ENCODE measurements around the gene UNC13D.
"Not testable (repeated sequence)": the region's sequence is repeated elsewhere in the genome, so short reads cannot be mapped to it uniquely, and the experiment has no call there.

Gene UNC13D

DNA sequence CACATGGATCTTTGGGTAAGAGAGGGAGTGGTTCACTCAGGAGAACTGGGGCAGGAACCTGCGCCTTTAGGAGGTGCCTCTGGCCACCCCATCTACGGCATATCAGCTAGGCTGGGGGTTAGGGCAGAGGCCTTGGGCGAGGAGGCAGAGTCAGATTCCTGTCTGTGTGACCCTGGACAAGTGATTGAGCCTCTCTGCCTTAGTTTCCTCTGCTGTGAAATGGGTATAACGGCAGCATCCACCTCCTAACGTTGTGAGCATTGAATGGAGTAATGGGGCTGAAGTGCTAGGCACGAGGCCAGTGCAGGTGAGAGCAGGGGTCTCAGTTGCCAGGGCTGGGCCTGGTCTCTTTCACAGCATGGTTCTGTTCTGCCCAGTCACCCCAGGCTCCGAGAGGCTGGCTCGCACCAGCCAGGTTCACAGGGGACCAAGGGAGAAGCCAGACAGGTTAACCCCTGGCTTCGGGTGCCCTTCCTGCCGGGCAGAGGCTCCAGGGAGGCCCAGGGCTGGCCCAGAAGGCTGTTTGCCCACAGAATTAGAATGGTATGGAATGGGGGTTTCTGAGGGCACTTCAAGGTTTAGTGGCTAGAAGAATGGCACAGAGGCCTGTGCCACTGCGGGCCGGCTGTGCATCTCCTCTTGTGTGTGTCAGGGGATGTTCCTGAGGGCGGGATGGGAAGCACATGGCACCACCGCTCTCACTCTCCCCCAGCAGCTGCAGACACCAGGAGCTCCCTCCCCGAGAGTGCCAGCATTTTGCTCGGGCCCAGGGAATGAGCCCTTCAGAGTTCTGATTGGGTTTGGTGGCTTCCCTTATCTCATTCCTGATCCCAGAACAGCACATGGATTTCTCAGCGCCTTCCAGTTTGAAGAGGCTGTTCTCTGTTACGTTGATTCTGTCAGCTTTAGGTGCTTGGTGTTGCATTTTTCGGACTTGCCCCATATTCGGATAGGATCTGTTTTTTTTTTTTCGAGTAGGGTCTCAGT is 23.8 kb downstream of the UNC13D start:
- DNase-seq (ENCODE audit: low read depth in 2 of 2), result no peak

- no peak for DNase-seq (ENCODE audit: low read depth in 2 of 2)
Observed at GRCh38 chr17:75819678-75820077, 24.5 kb downstream of the UNC13D start.

DNA sequence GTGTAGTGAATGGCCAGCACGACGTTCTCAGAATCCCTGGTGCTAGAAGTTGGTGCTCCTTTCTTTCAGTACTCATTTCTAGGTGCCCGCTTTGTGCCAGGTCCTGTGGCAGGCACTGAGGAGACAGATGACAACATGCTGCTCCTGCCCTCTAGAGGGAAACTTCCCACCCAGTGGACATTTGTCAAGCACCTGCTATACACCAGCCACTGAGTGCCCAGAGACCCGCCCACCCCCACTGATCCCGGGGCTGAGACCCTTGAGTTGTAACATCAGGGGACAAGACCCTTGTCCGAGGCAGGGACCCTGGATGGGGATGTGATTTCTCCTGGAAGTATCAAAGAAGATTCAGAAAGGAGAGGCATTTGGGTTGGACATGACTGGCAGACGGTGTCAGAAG is 25.1 kb downstream of the UNC13D start:
- DNase-seq (ENCODE audit: low read depth in 2 of 2), result no peak

DNA sequence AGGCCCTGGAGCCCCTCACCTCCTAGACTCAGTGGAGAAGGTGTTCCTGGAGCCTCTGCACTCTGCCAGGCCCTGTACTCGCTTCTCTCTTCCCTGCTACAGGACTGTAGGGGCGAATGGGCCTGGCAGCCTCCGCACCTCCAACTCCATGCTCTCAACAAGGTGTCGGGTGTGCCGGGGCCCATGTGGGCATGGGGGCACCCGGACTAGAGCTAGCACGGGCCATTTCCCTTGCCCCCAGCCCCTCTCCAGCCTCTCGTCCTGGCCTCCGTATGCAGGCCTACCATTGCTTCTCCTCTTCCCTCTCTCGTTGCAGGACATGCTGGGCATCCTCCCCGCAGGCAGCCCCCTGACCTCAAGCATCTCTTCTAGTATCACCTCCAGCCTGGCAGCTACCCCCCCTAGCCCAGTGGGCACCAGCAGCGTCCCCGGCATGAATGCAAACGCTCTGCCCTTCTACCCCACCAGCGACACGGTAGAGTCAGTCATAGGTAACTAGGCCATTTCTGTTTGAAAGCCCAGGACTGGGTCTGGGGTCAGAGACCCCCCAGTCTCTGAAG is 25.8 kb downstream of the UNC13D start:
- DNase-seq (ENCODE audit: low read depth in 2 of 2), result no peak

DNA sequence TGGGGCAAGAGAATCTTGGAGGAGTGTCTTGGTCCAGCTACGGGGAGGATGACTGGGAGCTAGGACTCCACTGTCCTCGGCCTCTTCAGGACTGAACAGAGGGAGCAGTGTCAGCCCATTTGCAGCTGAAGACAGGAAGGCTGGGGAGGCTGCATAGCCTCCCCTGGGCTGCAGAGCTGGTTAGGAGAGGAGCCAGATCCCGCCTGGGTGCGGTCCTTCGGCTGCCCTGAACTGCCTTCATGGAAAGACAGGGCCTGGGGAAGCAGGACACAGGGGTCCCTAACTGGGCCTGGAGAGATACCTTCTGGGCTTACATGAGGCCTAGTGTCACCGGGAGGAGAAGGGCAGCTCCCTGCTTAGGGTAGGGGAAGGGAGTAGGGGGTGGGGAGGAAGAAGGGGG is 26.6 kb downstream of the UNC13D start:
- no peak for DNase-seq (ENCODE audit: low read depth in 2 of 2)

DNA sequence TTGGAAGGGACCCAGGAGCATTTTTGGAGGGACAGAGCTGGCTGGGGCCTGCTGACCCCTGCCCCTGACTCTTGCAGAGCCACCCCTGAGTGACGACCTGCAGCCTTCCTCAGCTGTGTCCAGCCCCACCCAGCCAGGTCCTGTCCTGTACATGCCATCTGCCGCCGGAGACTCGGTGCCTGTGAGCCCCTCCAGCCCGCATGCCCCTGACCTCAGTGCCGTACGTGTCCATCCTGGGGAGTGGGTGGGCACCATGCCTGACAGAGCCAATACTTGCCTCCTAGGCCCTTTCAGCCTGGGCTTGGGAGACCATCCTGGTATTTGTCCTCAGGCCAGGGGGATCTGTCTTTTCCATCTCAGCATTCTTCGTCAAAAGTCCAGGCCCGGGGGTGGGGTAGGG is 27.5 kb downstream of the UNC13D start:
- no peak for DNase-seq (ENCODE audit: low read depth in 2 of 2)

- DNase-seq (ENCODE audit: low read depth in 2 of 2), result no peak
Observed at GRCh38 chr17:75815399-75815798, 28.8 kb downstream of the UNC13D start.

DNA sequence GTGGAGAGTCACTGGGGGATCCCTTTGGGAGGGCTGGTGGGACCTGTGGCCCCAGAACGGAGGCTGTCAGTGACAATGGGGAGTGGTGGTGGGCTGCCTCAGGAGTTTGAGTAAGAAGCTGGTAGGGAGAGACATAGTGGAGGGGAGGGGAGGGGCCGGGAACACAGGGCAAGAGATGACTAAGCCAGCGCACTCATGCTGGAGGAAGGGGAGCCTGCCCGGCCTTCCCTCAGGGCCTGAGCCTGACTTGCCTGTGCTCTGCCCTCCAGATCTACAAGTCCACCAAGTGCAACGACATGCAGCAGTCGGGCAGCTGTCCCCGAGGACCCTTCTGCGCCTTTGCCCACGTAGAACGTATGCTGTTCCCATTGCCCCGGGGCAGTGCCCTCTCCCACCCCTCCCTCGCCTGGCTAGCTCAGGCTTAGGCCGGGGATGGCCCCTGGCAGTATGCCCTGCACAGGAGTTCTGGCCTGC is 29.3 kb downstream of the UNC13D start:
- DNase-seq (ENCODE audit: low read depth in 2 of 2), result no peak

- no peak for DNase-seq (ENCODE audit: low read depth in 2 of 2)
Observed at GRCh38 chr17:75814021-75814395, 30.2 kb downstream of the UNC13D start.

DNA sequence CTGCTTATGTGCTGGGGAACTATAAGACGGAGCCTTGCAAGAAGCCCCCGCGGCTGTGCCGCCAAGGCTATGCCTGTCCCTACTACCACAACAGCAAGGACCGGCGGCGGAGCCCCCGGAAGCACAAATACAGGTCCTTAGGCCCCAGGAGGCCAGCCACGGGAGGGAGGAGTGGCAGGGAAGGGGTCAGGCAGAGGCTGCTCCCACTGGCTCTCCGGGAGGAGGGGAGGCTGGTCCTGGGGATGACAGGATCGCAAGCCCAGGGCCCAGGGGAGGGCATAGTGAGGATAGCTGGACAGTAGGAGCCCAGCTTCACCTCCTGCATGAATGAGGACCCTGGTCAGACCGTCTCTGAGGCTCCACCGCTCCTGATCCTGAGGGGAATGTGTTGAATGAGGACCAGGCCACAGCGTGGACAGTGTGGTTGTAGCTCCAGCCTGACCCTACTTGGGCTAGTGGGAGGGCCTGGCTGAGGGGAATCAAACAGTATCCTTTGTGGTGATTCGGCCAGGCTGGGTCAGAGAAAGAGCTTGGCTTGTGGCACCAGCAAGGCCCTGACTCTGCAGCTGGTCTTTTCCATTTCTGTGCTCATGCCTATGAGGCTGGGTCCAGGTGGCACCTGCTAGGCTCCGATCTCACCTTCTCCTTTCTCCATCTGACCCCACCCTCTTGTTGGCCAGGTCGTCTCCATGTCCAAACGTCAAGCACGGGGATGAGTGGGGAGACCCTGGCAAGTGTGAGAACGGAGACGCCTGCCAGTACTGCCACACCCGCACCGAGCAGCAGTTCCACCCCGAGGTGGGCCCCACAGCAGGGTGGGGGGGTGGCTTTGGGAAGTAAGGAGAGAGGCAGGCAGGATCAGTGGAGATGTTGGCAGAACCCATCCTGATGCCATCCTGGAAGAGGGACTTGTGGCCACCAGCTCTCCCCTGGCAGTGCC is 30.9 kb downstream of the UNC13D start:
- no peak for DNase-seq (ENCODE audit: low read depth in 2 of 2)

DNA sequence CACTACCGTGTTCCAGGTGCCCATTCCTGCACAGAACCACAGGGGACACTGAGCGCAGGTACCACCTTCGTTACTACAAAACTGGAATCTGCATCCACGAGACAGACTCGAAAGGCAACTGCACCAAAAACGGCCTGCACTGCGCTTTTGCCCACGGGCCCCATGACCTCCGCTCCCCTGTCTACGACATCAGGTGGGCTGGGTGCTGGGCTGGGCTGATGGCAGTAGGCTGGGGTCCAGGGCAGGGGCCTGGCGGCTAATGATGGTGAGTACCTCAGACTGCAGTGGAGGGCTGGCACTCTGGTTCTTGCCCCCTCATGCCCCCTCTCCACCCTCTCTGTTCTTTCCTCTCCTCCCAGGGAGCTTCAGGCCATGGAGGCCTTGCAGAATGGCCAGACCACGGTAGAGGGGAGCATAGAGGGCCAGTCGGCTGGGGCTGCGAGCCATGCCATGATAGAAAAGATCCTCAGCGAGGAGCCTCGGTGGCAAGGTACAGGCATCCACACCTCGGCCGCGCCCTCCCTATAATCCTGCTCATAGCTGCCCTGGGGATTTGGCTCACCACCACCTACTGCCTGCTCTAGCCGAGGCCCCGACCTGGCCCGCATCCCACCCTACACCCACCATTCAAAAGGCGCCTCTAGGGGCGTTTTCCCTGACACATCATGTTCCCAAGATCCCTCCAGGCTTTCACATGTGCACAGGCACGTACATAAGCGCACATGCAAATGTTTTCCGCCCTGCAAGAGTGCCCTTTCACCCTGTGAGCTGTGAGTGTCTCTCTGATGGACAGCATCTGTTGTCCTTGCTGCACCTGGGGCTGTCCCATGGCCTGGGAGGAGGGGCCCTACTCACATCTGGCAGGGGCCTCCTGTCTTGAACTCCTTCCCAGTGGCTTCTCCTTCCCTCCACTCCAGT is 31.8 kb downstream of the UNC13D start:
- DNase-seq (ENCODE audit: low read depth in 2 of 2), result no peak

DNA sequence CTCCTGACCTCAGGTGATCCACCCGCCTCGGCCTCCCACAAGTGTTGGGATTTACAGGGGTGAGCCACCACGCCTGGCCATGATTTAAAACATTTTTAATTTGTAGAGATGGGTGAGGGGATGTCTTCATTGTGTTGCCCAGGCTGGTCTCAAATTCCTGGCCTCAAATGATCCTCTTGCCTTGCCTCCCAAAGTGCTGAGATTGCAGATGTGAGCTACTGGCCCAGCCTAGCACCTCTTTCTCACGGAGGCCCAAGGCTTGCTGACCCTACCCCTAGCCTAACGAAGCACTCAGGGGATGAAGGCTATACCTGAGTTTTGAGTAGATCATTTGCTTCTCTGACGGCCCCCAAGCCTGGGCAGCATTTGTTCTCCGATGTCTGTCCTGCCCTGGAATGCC is 33.0 kb downstream of the UNC13D start:
- DNase-seq (ENCODE audit: low read depth in 2 of 2), result no peak

DNA sequence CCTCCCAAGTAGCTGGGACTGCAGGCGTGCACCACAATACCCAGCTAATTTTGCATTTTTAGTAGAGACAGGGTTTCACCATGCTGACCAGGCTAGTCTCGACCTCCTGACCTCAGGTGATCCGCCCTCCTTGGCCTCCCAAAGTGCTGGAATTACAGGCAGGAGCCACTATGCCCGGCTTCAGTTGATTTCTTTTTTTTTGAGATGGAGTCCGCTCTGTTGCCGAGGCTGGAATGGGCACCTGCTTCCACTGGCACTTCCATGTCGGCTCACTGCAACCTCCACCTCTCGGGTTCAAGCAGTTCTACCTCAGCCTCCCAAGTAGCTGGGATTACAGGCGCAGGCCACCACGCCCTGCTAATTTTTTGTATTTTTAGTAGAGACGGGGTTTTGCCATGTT is 33.4 kb downstream of the UNC13D start:
- not testable (repeated sequence) for DNase-seq (ENCODE audit: low read depth in 2 of 2)

DNA sequence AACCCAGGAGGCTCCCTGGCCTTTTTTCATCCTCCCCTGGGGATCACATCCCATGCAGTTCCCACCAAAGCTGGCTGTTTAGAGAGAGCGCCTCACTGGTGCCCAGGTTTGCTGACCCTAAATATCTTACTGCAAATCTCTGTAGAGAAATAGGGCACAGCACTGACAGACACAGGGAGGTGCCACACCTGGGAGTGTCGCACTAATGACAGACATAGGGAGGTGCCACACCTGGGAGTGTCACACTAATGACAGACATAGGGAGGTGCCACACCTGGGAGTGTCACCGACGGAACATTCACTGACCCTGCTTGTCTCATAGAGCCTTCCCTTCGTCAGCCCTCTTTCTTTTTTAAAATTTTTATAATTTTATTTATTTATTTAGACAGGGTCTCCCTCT is 34.0 kb downstream of the UNC13D start:
- no peak for DNase-seq (ENCODE audit: low read depth in 2 of 2)

- DNase-seq (ENCODE audit: low read depth in 2 of 2), result no peak
Observed at GRCh38 chr17:75809631-75810111, 34.5 kb downstream of the UNC13D start.

DNA sequence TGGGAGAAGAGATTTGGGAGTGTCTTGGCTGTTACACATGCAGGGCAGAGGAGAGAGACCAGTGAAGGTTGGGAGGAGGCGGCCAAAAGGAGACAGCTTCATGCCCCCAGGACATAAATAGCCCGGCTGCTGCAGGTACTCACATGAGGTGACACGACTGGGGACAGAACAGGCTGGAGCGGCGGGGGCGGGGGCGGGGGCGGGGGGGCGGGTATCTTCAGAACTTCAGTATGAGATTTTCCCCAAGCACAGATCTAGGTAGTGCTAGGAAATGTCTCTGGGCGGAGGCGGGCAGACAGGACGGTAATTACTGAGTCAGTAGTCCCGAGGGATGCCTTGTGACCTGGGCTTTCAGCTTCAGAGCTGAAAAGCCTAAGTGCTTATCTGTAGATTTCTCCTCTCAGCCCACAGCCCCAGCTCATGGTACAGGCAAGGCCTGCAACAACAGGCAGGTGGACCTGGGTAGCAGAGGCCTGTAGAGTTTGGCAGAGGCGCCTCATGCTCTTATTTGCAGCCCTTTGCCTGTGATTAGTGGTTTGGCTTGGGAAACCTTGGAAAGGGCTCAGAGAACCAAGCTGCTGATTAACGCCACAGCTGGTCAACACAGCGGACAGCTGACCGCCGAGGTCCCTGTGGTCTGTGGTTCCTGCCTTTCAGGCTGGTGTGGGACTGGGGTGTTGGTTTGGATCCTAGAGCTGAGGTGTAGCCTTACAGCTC is 35.1 kb downstream of the UNC13D start:
- DNase-seq (ENCODE audit: low read depth in 2 of 2), result no peak

GRCh38 chr17:75808549-75808904 is 35.7 kb downstream of the UNC13D start:
- DNase-seq (ENCODE audit: low read depth in 2 of 2), result no peak

DNA sequence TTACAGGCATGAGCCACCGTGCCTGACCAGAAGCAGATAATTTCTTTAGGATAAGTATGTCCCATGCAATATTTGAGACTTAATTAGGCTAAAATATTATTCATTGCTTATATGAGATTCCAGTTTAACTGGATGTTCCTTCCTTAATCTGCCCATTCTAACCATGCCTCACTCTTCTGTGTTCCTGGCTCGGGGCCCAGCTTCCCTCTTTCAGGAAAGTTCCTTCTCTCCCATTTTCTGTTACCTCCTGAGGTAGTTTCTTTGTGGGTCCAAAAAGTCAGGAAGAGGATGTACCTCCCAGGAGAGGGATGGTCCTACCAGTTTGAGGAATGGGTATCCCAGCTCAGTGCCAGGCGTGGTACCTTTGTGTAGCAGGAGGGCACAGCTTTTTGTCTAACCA is 36.3 kb downstream of the UNC13D start:
- no peak for DNase-seq (ENCODE audit: low read depth in 2 of 2)

- DNase-seq (ENCODE audit: low read depth in 2 of 2), result no peak
Observed at GRCh38 chr17:75806822-75807500, 37.2 kb downstream of the UNC13D start.

DNA sequence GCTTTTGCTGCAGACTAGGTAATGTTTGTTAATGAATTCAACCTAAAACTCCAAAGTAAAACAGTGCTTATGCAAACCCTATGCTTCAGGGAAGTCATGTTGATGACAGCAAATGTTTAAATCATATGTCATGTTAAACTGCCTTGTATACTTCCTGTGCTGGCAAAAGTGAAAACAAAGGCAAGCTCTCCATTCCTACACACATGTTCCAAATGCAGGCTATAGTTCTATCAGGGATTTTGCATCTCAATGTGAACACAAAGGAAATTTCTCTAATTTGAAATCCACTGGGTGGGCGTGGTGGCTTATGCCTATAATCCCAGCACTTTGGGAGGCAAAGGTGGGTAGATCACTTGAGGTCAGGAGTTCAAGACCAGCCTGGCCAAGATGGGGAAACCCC is 40.3 kb downstream of the UNC13D start:
- no peak for DNase-seq (ENCODE audit: low read depth in 2 of 2)

All from stimulated activated CD4-positive, alpha-beta T cell treated with anti-CD3 and anti-CD28 coated beads, Interleukin-12 subunit alpha, Interleukin-12 subunit beta, amount 100 ng/mL, for 24 hours (primary cell).